Endothelial cell of umbilical vein (primary cell): ENCODE results near the gene TRIM42. TPM values are rescaled to one million over a fixed set of nuclear protein-coding genes. Genes with fewer than 3 reads are reported as not detected.

Experiments used
- Bru-seq: library from RNA; stranded (reverse); fragments of 400-500 nt; gene quantifications from one replicate; lab custom pipeline; 2021; lab: Mats Ljungman, UMichigan
- BruChase-seq, 2 experiments: library from RNA; stranded (reverse); fragments of 400-500 nt; gene quantifications; one replicate each; lab custom pipeline; 2021; lab: Mats Ljungman, UMichigan
- BruUV-seq: library from RNA; stranded (reverse); fragments of 400-500 nt; replicated peaks from 2 replicates; lab custom pipeline; 2021; lab: Mats Ljungman, UMichigan
- CTCF ChIA-PET: fragments of 300-600, 350-600 bp; sonication (Branson Sonifier 250); formaldehyde crosslinking; loops from one replicate; lab custom pipeline; 2021; ENCODE audit warnings: antibody characterized with exemption, inconsistent platforms; lab: Charles Lee
- POLR2A ChIA-PET: fragments of 300-600, 350-600 bp; sonication (Branson Sonifier 250); formaldehyde crosslinking; loops from one replicate; lab custom pipeline; 2021; ENCODE audit warnings: antibody characterized with exemption, inconsistent platforms; lab: Charles Lee
- DNase-seq: peaks from one replicate; pipeline ENCODE4 v3.0.0-alpha.2; 2011; ENCODE audit warnings: low read depth, low spot score
- FAIRE-seq: peaks from 2 replicates; lab custom pipeline; 2011; peaks lifted over from hg19 to GRCh38; lab: Jason Lieb, UNC
- H2AFZ ChIP-seq: 2 replicates; pipeline ENCODE4 v1.6.0; 2012; ENCODE audit warnings: low read depth, low read length, control low read depth, inconsistent platforms
- H3K27ac ChIP-seq: 2 replicates; pipeline ENCODE4 v1.5.1; 2011; ENCODE audit warnings: low read depth, mild to moderate bottlenecking, control low read depth, low read length, moderate library complexity; ENCODE audit not compliant: insufficient read depth
- H3K27me3 ChIP-seq, 2 experiments: 2 replicates each; pipeline versions ENCODE4 v1.6.0 to v1.6.1; 2011; ENCODE audit warnings: low read length in 2 of 2, mixed read lengths in 1 of 2; ENCODE audit not compliant: control insufficient read depth in 2 of 2, insufficient read depth in 2 of 2
- H3K36me3 ChIP-seq, 2 experiments: 2 replicates in 1 of 2; 3 replicates in 1 of 2; pipeline ENCODE4 v1.5.1; 2011; ENCODE audit warnings: low read length in 2 of 2, mild to moderate bottlenecking in 1 of 2, moderate library complexity in 1 of 2; ENCODE audit not compliant: control insufficient read depth in 2 of 2, insufficient read depth in 2 of 2; ENCODE audit errors: extremely low read depth in 1 of 2
- H3K4me1 ChIP-seq: 3 replicates; pipeline ENCODE4 v1.5.1; 2011; ENCODE audit warnings: mild to moderate bottlenecking, low read length; ENCODE audit not compliant: control insufficient read depth, insufficient read depth; ENCODE audit errors: extremely low read depth
- H3K4me2 ChIP-seq: 2 replicates; pipeline ENCODE4 v1.6.1; 2011; ENCODE audit warnings: low read length, control low read depth, mixed read lengths; ENCODE audit not compliant: insufficient read depth
- H3K4me3 ChIP-seq, 3 experiments: fragments of 200-600 bp in 1 of 3; sonication (generic), shearing (Covaris generic) in 1 of 3; replicated peaks in 1 of 3; 2 replicates each; pipeline ENCODE4 v1.5.1; 2011 to 2016; ENCODE audit warnings: control low read depth in 3 of 3, low read length in 3 of 3, mild to moderate bottlenecking in 2 of 3, inconsistent platforms in 1 of 3, low read depth in 1 of 3, moderate library complexity in 1 of 3; ENCODE audit not compliant: insufficient read depth in 1 of 3
- H3K79me2 ChIP-seq: 2 replicates; pipeline ENCODE4 v1.6.0; 2012; ENCODE audit warnings: low read length, inconsistent platforms; ENCODE audit not compliant: control insufficient read depth, insufficient read depth
- H3K9ac ChIP-seq: replicated peaks from 2 replicates; pipeline ENCODE3; 2011; ENCODE audit warnings: low read length, control low read depth; ENCODE audit not compliant: insufficient read depth; ENCODE audit errors: extremely low read depth
- H3K9me1 ChIP-seq: replicated peaks from 3 replicates; pipeline ENCODE4 v1.6.0; 2011; ENCODE audit warnings: mild to moderate bottlenecking, low read length; ENCODE audit not compliant: control insufficient read depth, insufficient read depth; ENCODE audit errors: extremely low read depth
- H3K9me3 ChIP-seq: replicated peaks from 2 replicates; pipeline ENCODE4 v1.5.1; 2012; ENCODE audit warnings: low read length, inconsistent platforms; ENCODE audit not compliant: control insufficient read depth, insufficient read depth
- H4K20me1 ChIP-seq: replicated peaks from 2 replicates; pipeline ENCODE3; 2011; ENCODE audit warnings: mild to moderate bottlenecking, low read length; ENCODE audit not compliant: control insufficient read depth, insufficient read depth; ENCODE audit errors: extremely low read depth
- CTCF ChIP-seq, 2 donors: IDR thresholded peaks; 1 replicate in 1 of 2; 2 replicates in 1 of 2; pipeline ENCODE4 v1.5.1; 2011; ENCODE audit warnings: low read length in 2 of 2, mild to moderate bottlenecking in 2 of 2, moderate library complexity in 2 of 2, control low read depth in 1 of 2, inconsistent platforms in 1 of 2, low read depth in 1 of 2; ENCODE audit not compliant: insufficient read depth in 1 of 2; ENCODE audit errors: extremely low read depth in 1 of 2
- EZH2 ChIP-seq: IDR thresholded peaks from 2 replicates; pipeline ENCODE4 v1.6.1; 2012; ENCODE audit warnings: borderline replicate concordance, low read depth, mild to moderate bottlenecking, moderate library complexity, low read length, inconsistent platforms; ENCODE audit not compliant: severe bottlenecking
- FOS ChIP-seq: IDR thresholded peaks from 2 replicates; pipeline ENCODE4 v1.6.1; 2011; ENCODE audit warnings: mild to moderate bottlenecking, low read length, moderate library complexity, borderline replicate concordance; ENCODE audit not compliant: insufficient read depth
- JUN ChIP-seq: IDR thresholded peaks from 2 replicates; pipeline ENCODE4 v1.6.1; 2011; ENCODE audit warnings: borderline replicate concordance, low read depth; ENCODE audit not compliant: insufficient read length, insufficient read depth
- MAX ChIP-seq: IDR thresholded peaks from 2 replicates; pipeline ENCODE4 v1.6.1; 2011; ENCODE audit not compliant: insufficient read depth, insufficient read length
- dilution Hi-C: fragments of 300-500 bp; cut with MboI; formaldehyde crosslinking; loops from one replicate; pipeline ENCODE4 v1.15.0; 2019; ENCODE audit warnings: low sequenced_read_pairs; ENCODE audit not compliant: extremely low pct_ligation_motif_present
- intact Hi-C: fragments of 100-400 bp; cut with micrococcal nuclease; formaldehyde crosslinking; loops from one replicate; pipeline ENCODE4 v1.10.0; 2022
- long read RNA-seq: library from polyadenylated mRNA; stranded (forward); transcript quantifications from one replicate; pipeline ENCODE4 v2.0.0, GENCODE V29; 2021
- polyA minus RNA-seq, 3 experiments: library from RNA; depleted of rRNA, polyadenylated mRNA; stranded (reverse); fragments of >200 nt; gene quantifications; 1 replicate in 1 of 3; 2 replicates in 2 of 3; pipeline ENCODE4 v1.2.3, GENCODE V29; 2011
- polyA plus RNA-seq, 4 experiments: library from polyadenylated mRNA; depleted of rRNA in 3 of 4; stranded (reverse) in 3 of 4; unstranded in 1 of 4; fragments of >200 nt; gene quantifications; 2 replicates each; pipeline versions ENCODE4 v1.2.1 to v1.2.3, GENCODE V29; 2011 to 2012; ENCODE audit warnings: missing spikeins in 1 of 4
- total RNA-seq: library from RNA; stranded (reverse); gene quantifications from 2 replicates; pipeline ENCODE4 v1.2.3, GENCODE V29; 2021

TRIM42 gene
- total RNA-seq (not detected in 2 replicates), polyA plus RNA-seq (not detected in 2 replicates), polyA minus RNA-seq (not detected in 2 replicates), Bru-seq, nascent RNA (not detected), BruChase-seq, experiment 1, labeled RNA remaining after a 6-hour chase (not detected), BruChase-seq, experiment 2, labeled RNA remaining after a 2-hour chase (not detected)
- not detected in 2 replicates for polyA plus RNA-seq (2011; cell fraction: cytosol; rRNA removed)
- not detected in 2 replicates for polyA plus RNA-seq (2011; cell fraction: nucleus; rRNA removed)
- not detected in 2 replicates for polyA plus RNA-seq (2012)
- polyA minus RNA-seq (2011; cell fraction: cytosol; rRNA and poly(A)+ RNA removed), result not detected
- polyA minus RNA-seq (2011; cell fraction: nucleus; rRNA and poly(A)+ RNA removed), result not detected in 2 replicates
- long read RNA-seq, result 0 reads

GRCh38 chr3:140677764-140678163 lies at the start of gene TRIM42:
TRIM42 (plus strand) TSS chr3:140678064; CDS start chr3:140678230, 166 bp downstream.
- no peak within 1 kb of the TSS for H3K27ac ChIP-seq
- H3K4me1 ChIP-seq, result no peaks in the 10 kb centered on the region
- ChIA-PET POLR2A (no interaction called here), CTCF (no interaction called here)
- no peak within 1 kb of the TSS for H2AFZ ChIP-seq
- H3K4me2 ChIP-seq, result no peak within 1 kb of the TSS
- H4K20me1 ChIP-seq, result no peaks in the 10 kb centered on the region
- no peaks in the 10 kb centered on the region for H3K27me3 ChIP-seq
- no peaks in the 10 kb centered on the region for H3K9me3 ChIP-seq
- FAIRE-seq (no peak), DNase-seq (no peak)
- TF ChIP-seq EZH2 (no peak), MAX (no peak), CTCF (IDR thresholded peaks at IDR 0.05; ENCODE audit: extremely low read depth in 1 of 2, insufficient read depth in 1 of 2, low read depth in 1 of 2, low read length in 2 of 2) (no peak), JUN (no peak), FOS (no peak)
- H3K4me3 ChIP-seq, result no peak within 1 kb of the TSS
- intact Hi-C loops, result no loop called here
- H3K9ac ChIP-seq, result no peak within 1 kb of the TSS
- H3K36me3 ChIP-seq, result no peaks in the 10 kb centered on the region
- no TSS peak for BruUV-seq
- dilution Hi-C loops, result no loop called here
- H3K79me2 ChIP-seq, result no peaks in the 10 kb centered on the region
- H3K9me1 ChIP-seq, result no peaks in the 10 kb centered on the region
